GM10248 (cell line): ENCODE data around the gene INAFM2.

ENCODE experiments used
- CTCF ChIA-PET: fragments of 300-600 bp; sonication (Branson Sonifier 250); formaldehyde crosslinking; extraction: SDS; loops from one replicate; lab custom pipeline; 2021; ENCODE audit warnings: antibody characterized with exemption; lab: Yijun Ruan, JAX
- POLR2A ChIA-PET: fragments of 350-650 bp; sonication (Branson Sonifier 250); formaldehyde crosslinking; extraction: SDS; loops from one replicate; lab custom pipeline; 2020; ENCODE audit warnings: antibody characterized with exemption; lab: Yijun Ruan, JAX
- DNase-seq: peaks from one replicate; pipeline ENCODE4 v3.0.0; 2012; ENCODE audit errors: extremely low spot score
- TF ChIP-seq, protein P1 (sequence below): IDR thresholded peaks from 2 replicates; pipeline ENCODE4 v1.5.1; 2012; ENCODE audit warnings: mild to moderate bottlenecking, low read depth; ENCODE audit errors: extremely low read depth, missing control alignments, control extremely low read depth

The INAFM2 gene

GRCh38 chr15:40302288-40302886 lies 21.1 kb upstream of the INAFM2 start:
- ChIA-PET CTCF (interaction anchor here (1.0 to 23.2 kb wide), 6 partner anchors 11 to 36 kb away, joined by 3 to 405 read pairs (median 14); no protein-coding TSS in a partner anchor), POLR2A (no interaction called here)
- no peak for DNase-seq
- TF ChIP-seq, protein P1, sequence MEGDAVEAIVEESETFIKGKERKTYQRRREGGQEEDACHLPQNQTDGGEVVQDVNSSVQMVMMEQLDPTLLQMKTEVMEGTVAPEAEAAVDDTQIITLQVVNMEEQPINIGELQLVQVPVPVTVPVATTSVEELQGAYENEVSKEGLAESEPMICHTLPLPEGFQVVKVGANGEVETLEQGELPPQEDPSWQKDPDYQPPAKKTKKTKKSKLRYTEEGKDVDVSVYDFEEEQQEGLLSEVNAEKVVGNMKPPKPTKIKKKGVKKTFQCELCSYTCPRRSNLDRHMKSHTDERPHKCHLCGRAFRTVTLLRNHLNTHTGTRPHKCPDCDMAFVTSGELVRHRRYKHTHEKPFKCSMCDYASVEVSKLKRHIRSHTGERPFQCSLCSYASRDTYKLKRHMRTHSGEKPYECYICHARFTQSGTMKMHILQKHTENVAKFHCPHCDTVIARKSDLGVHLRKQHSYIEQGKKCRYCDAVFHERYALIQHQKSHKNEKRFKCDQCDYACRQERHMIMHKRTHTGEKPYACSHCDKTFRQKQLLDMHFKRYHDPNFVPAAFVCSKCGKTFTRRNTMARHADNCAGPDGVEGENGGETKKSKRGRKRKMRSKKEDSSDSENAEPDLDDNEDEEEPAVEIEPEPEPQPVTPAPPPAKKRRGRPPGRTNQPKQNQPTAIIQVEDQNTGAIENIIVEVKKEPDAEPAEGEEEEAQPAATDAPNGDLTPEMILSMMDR = no peak

DNA sequence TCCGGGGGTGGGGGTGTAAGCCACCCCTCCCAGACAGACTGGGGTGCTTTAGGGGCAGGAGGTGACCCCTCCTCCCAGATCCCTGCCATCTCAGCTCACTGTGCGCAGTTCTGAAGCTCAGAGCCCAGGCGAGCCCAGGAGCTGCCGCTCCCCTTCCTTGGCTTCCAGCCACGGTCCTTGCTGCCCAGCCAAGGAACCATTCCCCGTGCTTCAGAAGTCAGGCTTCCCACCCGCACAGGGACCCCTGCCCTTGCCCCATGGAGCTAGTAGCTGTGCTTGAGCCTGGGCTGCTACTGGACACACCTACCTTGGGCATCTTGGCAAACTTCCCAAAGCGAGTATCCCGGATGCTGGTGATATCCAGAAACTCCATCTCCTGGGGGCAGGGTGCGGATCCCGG lies 20.5 kb upstream of the INAFM2 start:
- ChIA-PET POLR2A (no interaction called here), CTCF (interaction anchor here (1.1 to 23.2 kb wide), 5 partner anchors 13 to 85 kb away, joined by 3 to 405 read pairs (median 19); no protein-coding TSS in a partner anchor)
- DNase-seq = no peak
- TF ChIP-seq, protein P1 = no peak

DNA sequence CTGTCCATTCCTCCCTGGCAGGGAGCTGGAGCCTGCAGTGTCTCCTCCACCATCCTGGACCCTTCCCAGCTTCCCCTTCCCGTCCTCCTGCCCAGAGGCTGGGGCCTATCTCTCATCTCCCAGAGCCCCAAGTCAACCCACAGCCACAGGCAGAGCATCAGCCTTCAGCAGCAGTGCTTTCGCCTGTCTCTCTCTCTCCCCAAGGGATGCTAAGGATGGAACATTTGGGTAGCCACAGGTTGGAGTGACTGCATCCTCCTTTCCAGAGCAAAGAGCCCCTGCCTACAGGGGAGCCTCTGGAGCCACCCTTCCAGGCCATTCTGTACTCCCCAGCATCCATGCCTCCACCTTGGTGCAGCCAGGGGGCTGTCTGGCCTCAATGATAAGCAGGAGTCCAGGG lies 19.9 kb upstream of the INAFM2 start:
- ChIA-PET CTCF (interaction anchor here (1.1 to 23.2 kb wide), 5 partner anchors 13 to 86 kb away, joined by 3 to 405 read pairs (median 19); no protein-coding TSS in a partner anchor), POLR2A (no interaction called here)
- TF ChIP-seq, protein P1 = no peak
- DNase-seq = no peak

DNA sequence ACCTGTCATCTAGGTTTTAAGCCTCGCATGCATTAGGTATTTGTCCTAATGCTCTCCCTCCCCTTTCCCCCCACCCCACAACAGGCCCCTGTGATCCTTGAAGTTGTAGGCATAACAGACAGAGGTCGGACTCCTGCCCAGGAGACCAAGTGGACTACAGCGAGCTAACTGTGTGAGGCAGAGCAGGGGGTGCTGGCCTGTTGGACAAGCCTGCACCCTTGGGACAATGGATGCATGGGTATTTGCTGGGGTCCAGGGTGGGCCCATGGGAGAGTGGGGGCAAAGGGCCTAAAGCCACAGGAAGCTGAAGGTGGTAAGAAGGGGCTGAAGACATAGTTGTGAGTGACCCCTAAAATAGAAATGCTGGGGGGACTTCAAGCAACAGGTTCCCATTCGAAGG lies 18.2 kb upstream of the INAFM2 start:
- DNase-seq = no peak
- TF ChIP-seq, protein P1 = no peak
- ChIA-PET POLR2A (no interaction called here), CTCF (interaction anchor here (0.7 to 23.2 kb wide), 10 partner anchors 8 to 117 kb away, joined by 3 to 405 read pairs (median 4); no protein-coding TSS in a partner anchor)

- ChIA-PET CTCF (interaction anchor here (0.9 to 23.2 kb wide), 12 partner anchors 11 to 118 kb away, joined by 3 to 405 read pairs (median 8); partner anchors contain the start of genes CCDC9B and INAFM2), POLR2A (interaction anchor here (1.1 kb wide), 1 partner anchor 210 kb away, joined by 3 read pairs; no protein-coding TSS in a partner anchor)
- no peak for DNase-seq
- TF ChIP-seq, protein P1 = no peak
Measured at GRCh38 chr15:40306371-40306770, 17.1 kb upstream of the INAFM2 start.

GRCh38 chr15:40306908-40307307 lies 16.6 kb upstream of the INAFM2 start:
- POLR2A ChIA-PET = interaction anchor here (1.1 kb wide), 1 partner anchor 210 kb away, joined by 3 read pairs; no protein-coding TSS in a partner anchor
- TF ChIP-seq, protein P1 = no peak
- CTCF ChIA-PET = interaction anchor here (0.9 to 23.2 kb wide), 12 partner anchors 12 to 143 kb away, joined by 3 to 405 read pairs (median 7); partner anchors contain the start of genes CCDC9B and INAFM2
- DNase-seq = no peak
